ENCODE data around the gene RSPH9.

The RSPH9 gene

DNA sequence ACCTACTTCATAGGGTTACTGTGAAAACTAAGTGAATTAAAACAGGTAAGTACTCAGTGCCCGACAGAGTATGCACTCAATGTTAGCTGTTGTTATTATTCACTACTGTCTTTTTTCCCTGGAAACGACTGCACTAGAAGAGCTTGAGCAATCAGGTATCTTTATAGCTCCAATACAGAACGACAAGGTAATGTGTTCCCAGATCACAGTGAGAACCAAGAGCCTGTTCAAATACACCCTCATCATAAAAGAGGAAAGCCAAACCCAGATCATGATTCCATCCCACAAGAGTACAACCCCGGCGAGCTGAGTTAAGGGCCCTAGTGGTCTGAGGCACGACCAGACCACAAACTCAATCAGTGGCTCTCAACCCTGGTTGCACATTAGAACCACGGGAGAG, 32.9 kb downstream of the RSPH9 start:
- H4K20me1 ChIP-seq (ENCODE audit: insufficient read depth, low read length) = peaks cover 11% of the 10 kb centered on the region; the same call in 1 of the 2 replicates
- TF ChIP-seq, protein P1, sequence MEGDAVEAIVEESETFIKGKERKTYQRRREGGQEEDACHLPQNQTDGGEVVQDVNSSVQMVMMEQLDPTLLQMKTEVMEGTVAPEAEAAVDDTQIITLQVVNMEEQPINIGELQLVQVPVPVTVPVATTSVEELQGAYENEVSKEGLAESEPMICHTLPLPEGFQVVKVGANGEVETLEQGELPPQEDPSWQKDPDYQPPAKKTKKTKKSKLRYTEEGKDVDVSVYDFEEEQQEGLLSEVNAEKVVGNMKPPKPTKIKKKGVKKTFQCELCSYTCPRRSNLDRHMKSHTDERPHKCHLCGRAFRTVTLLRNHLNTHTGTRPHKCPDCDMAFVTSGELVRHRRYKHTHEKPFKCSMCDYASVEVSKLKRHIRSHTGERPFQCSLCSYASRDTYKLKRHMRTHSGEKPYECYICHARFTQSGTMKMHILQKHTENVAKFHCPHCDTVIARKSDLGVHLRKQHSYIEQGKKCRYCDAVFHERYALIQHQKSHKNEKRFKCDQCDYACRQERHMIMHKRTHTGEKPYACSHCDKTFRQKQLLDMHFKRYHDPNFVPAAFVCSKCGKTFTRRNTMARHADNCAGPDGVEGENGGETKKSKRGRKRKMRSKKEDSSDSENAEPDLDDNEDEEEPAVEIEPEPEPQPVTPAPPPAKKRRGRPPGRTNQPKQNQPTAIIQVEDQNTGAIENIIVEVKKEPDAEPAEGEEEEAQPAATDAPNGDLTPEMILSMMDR (IDR thresholded peaks at IDR 0.05; ENCODE audit: low read length) = no peak
- TF ChIP-seq EZH2phosphoT487 (IDR thresholded peaks at IDR 0.05; ENCODE audit: low read length) (no peak), EZH2 (optimal IDR thresholded peaks at IDR 0.05; ENCODE audit: low read depth, low read length) (no peak)

DNA sequence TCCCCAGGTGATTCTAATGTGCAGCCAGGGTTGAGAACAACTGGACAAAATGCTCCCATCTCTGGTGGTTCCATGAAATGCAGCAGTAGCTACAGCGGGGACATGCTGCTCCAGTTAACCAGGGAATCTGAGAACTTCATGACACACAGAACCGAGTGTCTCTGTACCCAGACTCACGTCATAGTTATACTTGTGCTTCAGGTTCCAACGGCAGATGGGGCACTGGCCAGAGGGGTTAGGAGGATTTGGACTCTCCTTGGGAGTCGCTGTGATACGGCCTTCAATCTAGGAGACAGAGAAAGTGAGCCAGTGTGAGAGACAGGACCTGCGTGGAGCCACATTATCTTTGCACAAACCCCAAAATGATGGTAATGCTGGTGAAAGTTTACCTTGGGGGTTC, 33.5 kb downstream of the RSPH9 start:
- H3K27me3 ChIP-seq (replicated peaks; ENCODE audit: insufficient read depth, low read length) = no peaks in the 10 kb centered on the region
- no peak for TF ChIP-seq EZH2 (optimal IDR thresholded peaks at IDR 0.05; ENCODE audit: low read depth, low read length)
- TF ChIP-seq EZH2phosphoT487 (IDR thresholded peaks at IDR 0.05; ENCODE audit: low read length) = no peak
- TF ChIP-seq, protein P1 (IDR thresholded peaks at IDR 0.05; ENCODE audit: low read length) = no peak
- no peak overlapping the region for H2AFZ ChIP-seq (ENCODE audit: low read length)
- no peak for DNase-seq
- H3K9me2 ChIP-seq (replicated peaks; ENCODE audit: insufficient read depth, low read length) = no peaks in the 10 kb centered on the region
- H3K27ac ChIP-seq (ENCODE audit: low read length) = no peak overlapping the region
- H3K79me2 ChIP-seq (ENCODE audit: low read length) = peaks cover 59% of the 10 kb centered on the region
- no peaks in the 10 kb centered on the region for H3K36me3 ChIP-seq (replicated peaks; ENCODE audit: insufficient read depth, low read length)
- no peaks in the 10 kb centered on the region for H3K4me1 ChIP-seq (ENCODE audit: low read length)
- H3K4me2 ChIP-seq (ENCODE audit: low read depth, low read length) = no peak overlapping the region
- no peak overlapping the region for H3K4me3 ChIP-seq (ENCODE audit: low read length)
- no peak overlapping the region for H3K9ac ChIP-seq (ENCODE audit: low read length)
- H3F3A ChIP-seq (ENCODE audit: insufficient read depth, low read length) = no peaks in the 10 kb centered on the region
- H3K9me3 ChIP-seq (replicated peaks; ENCODE audit: insufficient read depth, low read length) = no peaks in the 10 kb centered on the region
- peaks cover 11% of the 10 kb centered on the region; the same call in 1 of the 2 replicates for H4K20me1 ChIP-seq (ENCODE audit: insufficient read depth, low read length)

More for the DNA sequence above, 32.9 kb downstream of the RSPH9 start:
- no peak overlapping the region for H3K27ac ChIP-seq (ENCODE audit: low read length)
- no peaks in the 10 kb centered on the region for H3K9me2 ChIP-seq (replicated peaks; ENCODE audit: insufficient read depth, low read length)
- no peak for DNase-seq
- no peak overlapping the region for H2AFZ ChIP-seq (ENCODE audit: low read length)
- no peaks in the 10 kb centered on the region for H3K27me3 ChIP-seq (replicated peaks; ENCODE audit: insufficient read depth, low read length)
- H3K79me2 ChIP-seq (ENCODE audit: low read length) = peaks cover 53% of the 10 kb centered on the region
- no peaks in the 10 kb centered on the region for H3K36me3 ChIP-seq (replicated peaks; ENCODE audit: insufficient read depth, low read length)
- H3F3A ChIP-seq (ENCODE audit: insufficient read depth, low read length) = no peaks in the 10 kb centered on the region
- H3K9ac ChIP-seq (ENCODE audit: low read length) = no peak overlapping the region
- no peak overlapping the region for H3K4me2 ChIP-seq (ENCODE audit: low read depth, low read length)
- no peaks in the 10 kb centered on the region for H3K4me1 ChIP-seq (ENCODE audit: low read length)
- H3K9me3 ChIP-seq (replicated peaks; ENCODE audit: insufficient read depth, low read length) = no peaks in the 10 kb centered on the region
- no peak overlapping the region for H3K4me3 ChIP-seq (ENCODE audit: low read length)

DNA sequence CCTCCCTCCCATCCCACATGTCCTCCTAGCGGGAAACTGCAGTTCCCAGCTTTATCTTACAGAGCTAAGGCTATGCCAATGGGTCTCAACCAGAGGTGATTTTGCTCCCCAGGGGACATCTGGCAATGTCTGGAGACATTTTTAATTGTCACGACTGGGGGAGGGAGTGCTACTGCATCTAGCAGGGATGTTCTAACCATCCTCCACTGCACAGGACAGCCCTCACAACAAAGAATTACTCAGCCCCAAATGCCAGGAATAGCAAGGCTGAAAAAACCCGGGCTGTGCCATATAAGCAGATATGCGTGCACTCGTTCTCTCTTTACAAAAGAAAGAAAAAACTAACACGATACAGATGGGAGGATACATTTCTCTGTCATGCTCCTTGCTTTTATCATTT, 34.2 kb downstream of the RSPH9 start:
- H3K4me1 ChIP-seq (ENCODE audit: low read length) = peaks cover 4% of the 10 kb centered on the region; the same call in 1 of the 2 replicates
- DNase-seq = no peak
- TF ChIP-seq, protein P1 (IDR thresholded peaks at IDR 0.05; ENCODE audit: low read length) = no peak
- TF ChIP-seq EZH2phosphoT487 (IDR thresholded peaks at IDR 0.05; ENCODE audit: low read length) (no peak), EZH2 (optimal IDR thresholded peaks at IDR 0.05; ENCODE audit: low read depth, low read length) (no peak)
- peaks cover 11% of the 10 kb centered on the region; the same call in 1 of the 2 replicates for H4K20me1 ChIP-seq (ENCODE audit: insufficient read depth, low read length)
- H3F3A ChIP-seq (ENCODE audit: insufficient read depth, low read length) = no peaks in the 10 kb centered on the region
- H3K9me2 ChIP-seq (replicated peaks; ENCODE audit: insufficient read depth, low read length) = no peaks in the 10 kb centered on the region
- no peaks in the 10 kb centered on the region for H3K36me3 ChIP-seq (replicated peaks; ENCODE audit: insufficient read depth, low read length)
- H3K9me3 ChIP-seq (replicated peaks; ENCODE audit: insufficient read depth, low read length) = no peaks in the 10 kb centered on the region
- peaks cover 66% of the 10 kb centered on the region for H3K79me2 ChIP-seq (ENCODE audit: low read length)
- H2AFZ ChIP-seq (ENCODE audit: low read length) = no peak overlapping the region
- no peaks in the 10 kb centered on the region for H3K27me3 ChIP-seq (replicated peaks; ENCODE audit: insufficient read depth, low read length)
- H3K9ac ChIP-seq (ENCODE audit: low read length) = no peak overlapping the region
- no peak overlapping the region for H3K4me2 ChIP-seq (ENCODE audit: low read depth, low read length)
- H3K27ac ChIP-seq (ENCODE audit: low read length) = no peak overlapping the region
- no peak overlapping the region for H3K4me3 ChIP-seq (ENCODE audit: low read length)

All from MM.1S (cell line).